HK-2 (cell line): ENCODE measurements around the gene CKMT2.

Experiments used
- DNase-seq: peaks from one replicate; pipeline ENCODE4 v3.0.0-alpha.2; 2018; ENCODE audit not compliant: unreplicated experiment

CKMT2 gene

GRCh38 chr5:81308836-81309235 is 75.7 kb downstream of the CKMT2 start:
- no peak for DNase-seq

DNA sequence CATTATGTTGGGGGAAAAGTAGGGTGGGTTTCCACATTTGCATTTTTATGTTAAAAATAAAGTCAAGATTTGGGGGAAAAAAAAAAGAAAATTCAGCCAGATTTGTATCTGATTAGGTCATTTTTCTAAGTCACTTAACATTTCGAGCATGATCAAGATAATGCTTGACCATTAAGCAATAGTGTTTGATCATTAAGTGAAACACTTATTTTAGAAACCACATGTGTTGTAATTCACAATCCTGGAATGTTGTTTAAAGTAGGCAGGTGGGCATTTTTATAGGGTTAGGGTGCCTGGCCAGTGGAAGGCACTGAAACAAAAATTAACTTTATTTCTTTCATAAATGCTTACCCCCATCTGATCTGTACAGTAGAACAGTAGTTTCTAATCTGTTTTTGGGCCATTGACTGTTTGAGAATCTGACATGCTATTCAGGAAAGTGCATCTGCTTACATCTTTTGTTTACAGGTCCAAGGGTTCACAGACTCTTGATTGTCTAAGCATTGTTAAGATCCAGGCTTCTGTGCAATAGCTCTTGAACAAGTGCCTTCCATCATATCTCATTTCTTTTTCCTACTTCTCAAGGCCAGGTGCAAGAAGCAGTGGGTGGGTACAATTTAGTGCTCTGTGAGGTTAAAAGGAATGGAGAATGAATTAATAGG is 77.4 kb downstream of the CKMT2 start:
- DNase-seq, result no peak

- DNase-seq, result no peak
Observed at GRCh38 chr5:81313278-81313677, 80.2 kb downstream of the CKMT2 start.

DNA sequence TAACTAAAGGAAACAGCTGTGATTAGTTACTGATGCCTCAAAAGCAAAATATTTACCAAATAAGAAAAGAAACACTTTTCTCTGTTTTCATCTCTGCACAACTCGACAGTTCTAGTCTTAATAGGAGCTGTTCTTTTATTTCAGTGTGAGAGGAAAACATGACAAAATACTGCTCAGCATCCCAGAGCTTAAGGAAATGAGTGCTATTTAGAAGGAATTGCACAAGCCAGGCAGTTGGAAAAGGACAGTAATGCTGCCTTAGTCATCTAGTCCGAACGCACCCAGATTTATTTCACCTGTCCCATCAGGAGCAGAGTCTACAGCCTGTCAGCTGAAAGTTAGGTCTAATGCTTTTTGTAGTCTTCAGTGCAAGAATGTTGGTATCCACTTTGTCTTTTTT is 80.6 kb downstream of the CKMT2 start:
- no peak for DNase-seq

DNA sequence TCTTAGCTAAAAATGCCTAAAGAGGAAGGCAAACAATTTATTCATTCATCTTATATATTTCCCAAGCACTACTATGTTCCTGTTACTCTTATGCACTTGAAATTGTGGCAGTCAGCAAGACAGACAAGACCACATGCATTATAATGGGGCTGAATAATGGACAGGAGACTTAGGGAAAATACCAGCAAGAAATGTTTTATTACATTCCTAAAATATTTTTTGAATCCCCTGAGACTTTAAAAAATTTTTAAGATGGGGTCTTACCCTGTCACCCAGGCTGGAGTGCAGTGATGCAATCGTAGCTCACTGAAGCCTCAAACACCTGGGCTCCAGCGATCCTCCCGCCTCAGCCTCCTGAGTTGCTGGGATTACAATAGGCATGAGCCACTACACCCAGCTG is 81.5 kb downstream of the CKMT2 start:
- DNase-seq, result no peak

DNA sequence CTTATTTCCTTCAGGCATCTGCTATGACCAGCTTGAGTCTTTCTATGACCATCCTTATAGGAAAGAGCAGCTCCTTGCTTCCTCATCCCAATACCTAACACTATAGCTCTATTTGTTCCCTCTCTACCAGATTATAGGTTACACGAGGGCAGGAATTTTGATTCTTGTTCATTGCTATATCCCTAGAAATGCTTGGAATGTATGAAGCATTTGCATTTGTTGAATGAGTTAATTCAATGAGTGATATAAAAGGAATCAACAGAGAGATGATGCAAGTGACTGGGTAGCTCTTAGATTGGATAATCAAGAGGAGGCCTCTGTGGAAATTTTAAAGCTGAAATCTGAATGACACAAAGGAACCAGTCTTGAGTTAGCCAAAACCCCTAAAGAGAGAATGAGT is 82.2 kb downstream of the CKMT2 start:
- DNase-seq, result no peak

DNA sequence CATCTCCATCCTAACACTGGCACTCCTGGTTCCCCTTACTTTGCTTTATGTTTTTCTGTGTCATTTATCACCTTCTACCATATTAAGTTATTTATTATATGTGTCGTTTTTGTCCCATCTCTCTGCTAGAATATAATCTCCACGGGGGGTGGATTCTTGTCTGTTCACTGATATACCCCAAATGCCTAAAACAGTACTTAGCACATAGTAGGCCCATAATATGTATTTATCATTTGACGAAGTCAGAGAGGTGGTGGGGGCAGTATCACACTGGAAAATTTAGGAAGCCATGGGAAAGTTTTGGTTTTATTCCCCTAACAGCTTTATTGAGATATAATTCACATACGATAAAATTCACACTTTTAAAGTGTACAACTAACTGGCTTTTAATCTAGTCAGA is 82.7 kb downstream of the CKMT2 start:
- no peak for DNase-seq
